ENCODE data around the gene TMEM238L.

The TMEM238L gene

GRCh38 chr17:10803350-10803749, 549 bp downstream of the TMEM238L start:
- DNase-seq, result no peak

- no peak for DNase-seq
These were observed 1.2 kb downstream of the TMEM238L start for GRCh38 chr17:10802496-10803284.

- no peak for DNase-seq
These were observed 4.5 kb downstream of the TMEM238L start for GRCh38 chr17:10799407-10799806.

GRCh38 chr17:10798910-10799309, 5.0 kb downstream of the TMEM238L start:
- no peak for DNase-seq

- DNase-seq, result no peak
These were observed 5.6 kb downstream of the TMEM238L start for GRCh38 chr17:10798332-10798749.

GRCh38 chr17:10797476-10798328, 6.2 kb downstream of the TMEM238L start:
- DNase-seq, result no peak

- DNase-seq, result no peak
These were observed 10.1 kb downstream of the TMEM238L start for GRCh38 chr17:10793816-10794215.

- no peak for DNase-seq
These were observed 10.6 kb downstream of the TMEM238L start for GRCh38 chr17:10793256-10793655.

GRCh38 chr17:10792151-10792550, 11.7 kb downstream of the TMEM238L start:
- no peak for DNase-seq

GRCh38 chr17:10790491-10791401, 13.2 kb downstream of the TMEM238L start:
- no peak for DNase-seq

GRCh38 chr17:10789694-10790271, 14.1 kb downstream of the TMEM238L start:
- no peak for DNase-seq

- DNase-seq, result no peak
These were observed 16.4 kb downstream of the TMEM238L start for GRCh38 chr17:10787306-10788045.

GRCh38 chr17:10785295-10785694, 18.6 kb downstream of the TMEM238L start:
- DNase-seq, result no peak

- no peak for DNase-seq
These were observed 24.3 kb downstream of the TMEM238L start for GRCh38 chr17:10779609-10780008.

GRCh38 chr17:10777890-10778289, 26.0 kb downstream of the TMEM238L start:
- no peak for DNase-seq

GRCh38 chr17:10777131-10777807, 26.6 kb downstream of the TMEM238L start:
- DNase-seq, result no peak

GRCh38 chr17:10776381-10776780, 27.5 kb downstream of the TMEM238L start:
- no peak for DNase-seq

GRCh38 chr17:10775740-10776356, 28.1 kb downstream of the TMEM238L start:
- DNase-seq, result no peak

GRCh38 chr17:10775058-10775457, 28.8 kb downstream of the TMEM238L start:
- DNase-seq, result no peak

GRCh38 chr17:10773391-10773790, 30.5 kb downstream of the TMEM238L start:
- no peak for DNase-seq

All from activated CD4-positive, alpha-beta T cell treated with anti-CD3 and anti-CD28 coated beads, Interleukin-2, amount 50 U/mL, for 48 hours (primary cell).